HK-2 (cell line): Measurements from ENCODE around the gene HHATL.

Source experiments
- DNase-seq: peaks from one replicate; pipeline ENCODE4 v3.0.0-alpha.2; 2018; ENCODE audit not compliant: unreplicated experiment

HHATL gene

GRCh38 chr3:42683875-42684598 lies 18.6 kb downstream of the HHATL start:
- peak; percentile 69 for DNase-seq

DNA sequence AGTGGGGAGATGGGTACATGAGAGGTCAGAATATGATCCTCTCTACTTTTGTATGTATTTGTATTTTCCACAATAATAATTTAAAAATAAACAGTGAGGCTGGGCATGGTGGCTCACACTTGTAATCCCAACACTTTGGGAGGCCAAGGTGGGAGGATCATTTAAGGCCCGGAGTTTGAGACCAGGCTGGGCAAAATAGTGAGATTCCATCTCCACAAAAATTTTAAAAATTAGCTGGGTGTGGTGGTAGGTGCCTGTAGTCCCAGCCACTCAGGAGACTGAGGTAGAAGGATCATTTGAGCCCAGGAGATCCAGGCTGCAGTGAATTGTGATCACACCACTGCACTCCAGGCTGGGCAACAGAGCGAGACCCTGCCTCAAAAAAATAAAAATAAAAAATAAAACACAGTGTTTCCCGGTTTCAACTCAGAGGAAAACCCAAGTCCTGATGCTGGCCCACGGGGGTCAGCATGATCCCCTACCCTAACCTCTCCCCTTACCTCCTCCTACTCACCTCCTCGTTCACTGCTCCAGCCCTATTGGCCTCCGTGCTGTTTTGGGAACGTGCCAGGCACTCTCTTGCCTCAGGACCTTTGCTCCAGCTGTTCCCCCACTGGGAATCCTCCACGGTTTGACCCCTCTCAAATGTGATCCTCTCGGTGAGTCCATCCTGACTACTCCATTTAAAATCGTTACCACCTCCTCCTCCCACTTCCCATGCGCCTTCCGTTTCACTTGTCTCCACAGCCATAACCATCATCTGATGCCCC lies 20.1 kb downstream of the HHATL start:
- no peak for DNase-seq

DNA sequence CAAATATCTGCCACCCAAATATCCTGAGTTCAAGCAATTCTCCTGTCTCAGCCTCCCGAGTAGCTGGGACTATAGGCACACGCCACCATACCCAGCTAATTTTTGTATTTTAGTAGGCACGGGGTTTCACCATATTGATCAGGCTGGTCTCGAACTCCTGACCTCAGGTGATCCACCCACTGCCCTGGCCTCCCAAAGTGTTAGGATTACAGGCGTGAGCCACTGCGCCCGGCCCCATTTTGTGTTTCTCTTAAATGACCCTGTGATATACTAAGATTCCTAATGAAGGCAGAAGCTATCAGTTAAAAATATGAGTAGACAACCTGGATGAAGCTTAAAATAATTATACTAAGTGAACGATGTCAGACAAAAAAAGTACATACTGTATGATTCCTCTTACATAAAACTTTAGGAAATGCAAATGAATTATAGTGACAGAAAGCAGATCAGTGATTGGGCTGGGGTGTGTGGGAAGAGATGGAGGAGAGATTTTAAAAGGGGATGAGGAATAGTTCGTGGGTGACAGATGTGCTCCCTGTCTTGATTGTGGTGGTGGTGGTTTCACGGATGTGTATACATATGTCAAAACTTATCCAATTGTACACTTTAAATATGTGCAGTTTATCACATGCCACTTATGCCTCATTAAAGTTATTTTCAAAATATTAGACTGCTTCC lies 21.1 kb downstream of the HHATL start:
- no peak for DNase-seq

GRCh38 chr3:42680806-42681205 lies 21.8 kb downstream of the HHATL start:
- no peak for DNase-seq

- DNase-seq, result no peak
Measured at GRCh38 chr3:42680271-42680670, 22.3 kb downstream of the HHATL start.

DNA sequence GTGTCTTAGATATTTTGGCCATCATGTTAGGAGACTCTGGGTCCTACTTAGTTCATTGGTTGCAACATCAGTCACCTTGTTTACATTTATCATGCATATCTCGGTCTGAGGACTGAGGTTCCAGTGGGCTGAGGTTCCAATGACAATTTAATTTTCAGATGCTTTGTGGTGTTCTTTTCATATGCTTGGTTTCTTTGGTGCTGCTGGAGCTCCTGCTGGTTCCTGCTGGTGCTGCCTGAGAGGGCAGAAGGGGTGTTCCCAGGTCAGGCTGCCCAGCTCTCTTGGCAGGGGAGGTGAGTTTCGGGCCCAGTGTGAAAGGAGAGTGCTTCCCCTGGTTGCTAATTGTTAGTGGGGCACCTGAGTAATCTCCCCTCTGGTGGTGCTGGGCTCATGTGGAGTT lies 24.2 kb downstream of the HHATL start:
- no peak for DNase-seq

GRCh38 chr3:42675909-42676308 lies 26.7 kb downstream of the HHATL start:
- DNase-seq, result no peak

DNA sequence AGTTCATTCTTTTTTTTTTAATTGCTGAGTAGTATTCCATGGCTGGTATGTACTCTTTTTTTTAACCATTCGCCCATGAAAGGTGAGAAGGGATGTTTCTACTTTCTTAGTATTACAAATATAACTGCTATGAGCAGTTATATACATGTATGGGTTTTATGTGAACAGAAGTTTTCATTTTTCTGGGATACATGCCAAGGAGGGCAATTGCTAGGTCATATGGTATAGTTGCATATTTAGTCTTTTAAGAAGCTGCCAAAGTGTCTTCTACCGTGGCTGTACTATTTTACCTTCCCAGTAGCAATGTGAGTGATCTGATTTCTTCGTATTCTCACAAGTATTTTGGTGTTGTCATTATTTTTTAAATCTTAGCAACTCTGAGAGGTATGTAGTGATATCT lies 28.5 kb downstream of the HHATL start:
- DNase-seq, result no peak

DNA sequence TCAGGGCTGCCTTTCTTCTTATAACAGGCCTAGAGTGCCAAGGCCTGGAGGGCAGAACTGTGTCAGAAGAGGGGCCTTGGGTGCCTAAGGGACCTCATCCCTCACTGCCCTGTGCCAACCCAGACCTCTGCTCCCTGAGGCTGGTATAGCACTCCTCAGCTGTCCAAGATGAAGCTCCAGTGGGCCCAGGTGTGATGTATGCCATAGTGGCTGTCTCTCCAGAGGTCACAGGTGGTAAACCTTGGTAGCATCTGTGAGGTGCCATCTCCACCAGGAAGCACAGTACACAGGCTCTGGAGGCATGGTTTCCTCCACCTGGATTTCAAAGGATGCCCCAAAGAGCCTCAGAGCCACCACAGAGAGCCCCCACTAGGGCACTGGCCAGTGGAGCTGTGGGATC lies 29.5 kb downstream of the HHATL start:
- no peak for DNase-seq

- no peak for DNase-seq
Measured at GRCh38 chr3:42672515-42672914, 30.1 kb downstream of the HHATL start.

DNA sequence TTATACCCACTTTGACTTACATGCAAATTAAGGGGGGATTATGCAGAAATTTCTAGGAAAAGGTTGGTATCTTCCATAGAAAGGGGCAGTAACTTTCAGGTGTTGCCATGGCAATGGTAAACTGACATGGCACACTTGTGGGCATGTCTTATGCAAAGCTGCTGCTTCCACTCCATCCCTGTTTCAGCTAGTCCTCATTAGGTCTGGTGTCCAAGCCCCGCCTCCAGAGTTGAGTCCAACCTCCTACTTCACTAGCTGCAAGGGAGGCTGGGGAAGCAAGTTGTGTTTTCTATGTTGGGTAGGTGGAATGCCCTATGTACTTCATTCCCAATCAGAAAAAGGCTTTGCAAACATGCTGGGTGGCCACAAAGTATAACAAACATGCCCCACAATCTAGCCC lies 31.9 kb downstream of the HHATL start:
- no peak for DNase-seq

DNA sequence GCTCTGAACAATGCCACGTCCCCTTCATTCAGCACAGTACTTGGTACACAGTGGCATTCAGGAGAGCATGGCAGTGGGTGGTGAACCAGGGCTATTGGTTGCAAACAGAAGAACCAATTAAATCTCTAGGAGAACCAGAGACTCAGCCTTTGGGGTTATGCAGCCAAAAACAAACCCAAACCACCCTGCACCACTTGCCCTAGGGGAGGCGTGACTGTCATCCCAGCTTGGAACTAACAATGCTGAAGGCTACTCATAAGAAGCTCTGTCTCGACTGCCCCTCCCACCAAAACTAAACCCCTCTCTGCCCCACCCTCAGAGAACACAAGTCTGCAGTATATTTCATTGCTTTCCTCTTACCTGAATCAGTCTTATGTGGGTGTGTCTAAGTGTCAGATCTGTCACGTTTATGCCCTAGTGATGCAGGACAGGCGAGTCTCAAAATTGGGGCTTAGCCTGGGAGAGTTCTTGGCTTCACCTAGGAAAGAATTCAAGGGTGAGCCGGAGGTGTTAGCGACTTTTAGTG lies 32.5 kb downstream of the HHATL start:
- no peak for DNase-seq

GRCh38 chr3:42668793-42669217 lies 33.8 kb downstream of the HHATL start:
- no peak for DNase-seq

DNA sequence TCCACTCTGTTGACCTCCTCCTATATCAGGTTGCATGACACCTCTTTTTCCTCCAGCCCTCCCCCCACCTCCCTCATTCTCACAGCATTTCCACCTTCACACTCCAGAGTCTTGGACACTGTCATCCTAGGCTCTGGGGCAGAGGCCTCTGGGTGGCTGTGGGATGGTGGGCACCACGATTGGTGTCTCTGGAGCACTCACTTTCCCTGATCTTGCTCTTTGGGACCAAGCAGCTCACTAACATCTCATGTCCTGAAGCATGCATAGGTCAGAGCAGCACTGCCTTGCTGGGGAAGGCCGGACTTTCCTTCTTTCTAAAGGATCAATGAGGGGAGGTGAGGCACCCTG lies 34.2 kb downstream of the HHATL start:
- DNase-seq, result no peak

DNA sequence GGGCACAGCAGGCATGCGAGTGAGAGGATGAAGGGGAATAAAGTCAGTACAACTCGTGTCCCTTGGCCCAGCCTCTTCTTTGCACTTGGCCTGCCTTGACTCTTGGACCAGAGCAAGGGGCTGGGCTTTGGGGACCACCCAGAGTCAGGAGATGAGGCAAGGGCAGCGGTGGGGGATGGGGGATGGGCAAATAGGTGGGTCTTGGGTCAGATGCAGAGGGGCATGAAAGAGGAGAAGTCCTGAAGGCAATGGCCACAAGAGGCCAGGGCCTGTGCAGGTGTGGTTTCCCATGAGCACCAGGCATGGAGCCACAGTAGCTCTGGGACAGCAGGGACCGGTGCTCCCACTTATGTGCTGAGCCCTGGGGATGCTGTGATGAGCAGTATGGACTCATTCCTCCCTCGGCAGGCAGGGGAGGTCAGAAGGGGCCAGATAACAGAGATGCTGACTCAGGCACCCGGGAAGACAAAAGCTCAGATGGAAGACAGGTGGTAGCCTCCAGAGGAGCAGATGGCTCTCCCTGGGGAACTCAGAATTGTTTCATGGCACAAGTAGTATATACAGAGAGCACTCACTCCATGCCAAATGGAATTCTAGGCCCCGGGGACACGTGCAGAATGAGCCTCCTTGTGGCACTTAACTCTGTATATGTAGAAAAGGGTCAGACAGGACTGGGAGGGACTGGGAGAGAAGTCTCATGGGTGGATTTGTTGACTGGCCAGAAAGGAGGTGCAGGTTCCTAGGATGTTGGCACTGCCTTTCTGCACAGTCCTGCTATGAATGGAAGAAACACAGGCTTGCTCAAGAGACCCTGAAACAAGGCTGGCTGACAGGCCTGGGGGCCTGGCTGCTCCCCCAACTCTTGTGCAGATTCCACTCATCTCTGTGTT lies 34.8 kb downstream of the HHATL start:
- DNase-seq, result no peak

GRCh38 chr3:42667096-42667522 lies 35.5 kb downstream of the HHATL start:
- no peak for DNase-seq

DNA sequence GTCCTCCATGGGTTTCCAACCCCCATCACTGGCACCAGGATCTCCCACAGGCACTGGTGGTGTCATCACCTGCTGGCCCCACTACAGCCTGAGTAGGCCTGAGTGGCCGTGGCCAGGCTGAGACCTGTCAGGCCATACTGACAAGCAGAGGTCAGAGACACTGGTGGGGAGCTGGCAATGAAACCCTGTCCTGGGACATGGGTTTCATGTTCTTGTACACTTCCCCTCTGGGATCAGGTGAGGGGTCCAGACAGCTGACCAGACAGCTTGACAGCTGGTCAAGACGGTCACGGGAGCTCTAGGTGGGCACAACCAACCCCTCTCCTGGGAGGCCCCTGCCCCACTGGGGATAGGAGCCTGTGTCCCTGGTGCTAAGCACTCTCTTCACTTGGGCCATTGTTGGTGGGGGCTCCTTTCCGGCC lies 36.0 kb downstream of the HHATL start:
- DNase-seq, result no peak

DNA sequence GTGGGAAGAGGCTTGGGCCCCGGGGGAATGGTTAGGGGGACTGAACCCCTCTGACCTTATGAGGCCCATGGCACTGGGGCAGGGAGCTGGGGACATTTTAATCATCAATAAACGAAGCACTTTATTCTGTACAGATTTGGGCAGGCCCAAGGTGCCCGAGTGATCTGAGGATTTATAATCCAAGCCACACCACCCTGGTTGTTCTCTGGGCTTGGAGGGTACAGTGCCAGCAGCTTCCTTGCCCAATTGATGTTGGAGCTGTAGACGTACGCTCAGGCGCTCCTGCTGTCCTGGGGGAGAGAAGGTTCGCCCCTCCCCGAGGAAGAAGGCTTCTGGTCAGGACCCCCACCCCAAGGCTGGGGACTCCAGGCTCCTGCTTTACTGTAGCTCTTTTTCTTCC lies 36.6 kb downstream of the HHATL start:
- DNase-seq, result no peak

DNA sequence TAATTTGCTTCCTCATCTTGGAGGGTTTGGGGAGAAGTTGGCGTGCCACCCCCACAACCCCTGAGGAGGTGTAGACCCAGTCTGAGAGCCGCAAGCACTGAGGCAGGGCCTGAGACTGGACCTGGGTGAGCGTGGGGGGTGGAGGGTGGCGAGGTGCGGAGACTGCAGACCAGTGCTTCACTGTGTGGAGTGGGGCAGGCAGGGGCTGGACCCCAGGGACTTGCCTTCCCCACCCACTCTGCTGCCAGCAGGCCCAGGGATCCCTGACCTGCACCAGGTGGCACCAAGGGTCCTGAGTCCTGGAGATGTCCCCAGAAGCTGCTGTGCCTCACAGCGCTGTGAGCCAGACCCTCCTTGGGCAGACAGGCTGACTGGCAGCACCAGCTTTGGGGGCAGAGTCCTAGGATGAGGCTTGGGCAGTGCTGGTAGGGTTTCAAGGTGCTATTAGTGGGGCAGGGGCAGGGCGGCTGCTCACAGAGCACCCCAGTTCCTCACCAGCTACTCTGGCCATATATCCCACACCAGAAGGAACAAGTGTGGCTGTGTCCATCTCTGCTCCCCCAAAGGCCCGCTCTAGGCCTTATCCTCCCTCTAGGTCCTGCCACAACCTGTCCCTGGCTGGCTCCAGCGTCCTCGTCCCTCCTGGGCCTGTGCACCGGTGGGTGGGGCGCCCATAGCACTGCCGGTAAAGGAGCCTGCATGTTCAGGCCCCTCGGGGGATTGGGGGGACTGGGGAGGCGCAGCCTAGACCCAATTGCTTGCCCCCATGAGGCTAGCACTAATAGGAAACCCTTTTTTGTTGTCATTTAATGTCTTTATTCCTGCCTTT lies 37.3 kb downstream of the HHATL start:
- DNase-seq, result no peak

DNA sequence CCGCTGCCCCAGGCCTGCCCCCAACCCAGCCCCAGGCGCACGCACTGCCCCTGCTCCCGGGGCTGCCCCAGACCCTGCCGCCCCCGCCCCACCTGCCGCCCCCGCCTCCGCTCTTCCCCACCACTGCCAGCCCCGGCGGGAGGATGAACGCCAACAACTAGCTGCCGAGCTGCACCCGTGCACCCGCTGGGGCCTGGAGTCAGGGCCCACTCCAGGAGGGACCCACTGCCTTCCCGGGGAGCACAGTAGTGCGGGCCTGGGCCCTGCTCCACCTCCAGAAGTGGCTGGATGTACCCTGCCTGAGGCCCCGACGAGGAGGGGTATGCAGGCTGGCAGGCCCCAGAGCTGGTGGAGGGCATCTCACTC lies 38.2 kb downstream of the HHATL start:
- no peak for DNase-seq
